HepG2 (cell line): ENCODE measurements around the gene LDB2. TPM values are rescaled to one million over a fixed set of nuclear protein-coding genes. Genes with fewer than 3 reads are reported as not detected.

Experiments
- ATAC-seq: fragments of 200-7000 bp; cut with Tn5 transposase; 3 replicates; pipeline ENCODE4 v1.9.1; 2020; ENCODE audit warnings: mild to moderate bottlenecking, moderate library complexity
- BruUV-seq: library from RNA; stranded (reverse); fragments of 400-500 nt; replicated peaks from 2 replicates; lab custom pipeline; 2021; lab: Mats Ljungman, UMichigan
- CTCF ChIA-PET: fragments of 300-600 bp; formaldehyde crosslinking; extraction: SDS; loops from one replicate; lab custom pipeline; 2021; ENCODE audit warnings: low total read pairs, inconsistent platforms, low intra/inter-chr PET ratio; lab: Yijun Ruan, JAX
- POLR2A ChIA-PET: fragments of 350-600 bp; sonication (Branson Sonifier 250); formaldehyde crosslinking; loops from one replicate; lab custom pipeline; 2020; ENCODE audit warnings: antibody characterized with exemption, inconsistent platforms; lab: Yijun Ruan, JAX
- DNase-seq: peaks from one replicate; pipeline ENCODE4 v3.0.0-alpha.2; 2015; ENCODE audit warnings: low spot score
- FAIRE-seq: peaks from 3 replicates; lab custom pipeline; 2011; peaks lifted over from hg19 to GRCh38; lab: Jason Lieb, UNC
- H2AFZ ChIP-seq: one replicate; pipeline ENCODE4 v1.6.1; 2011; ENCODE audit warnings: low read length, inconsistent platforms
- H3K27ac ChIP-seq: fragments of 300-600 bp; 3 replicates; pipeline ENCODE4 v1.8.0; 2011; ENCODE audit warnings: mixed run types, mild to moderate bottlenecking, mixed read lengths, low read length, inconsistent platforms; ENCODE audit not compliant: insufficient read depth; ENCODE audit errors: extremely low read length
- H3K27me3 ChIP-seq, 2 experiments: fragments of 200-600 bp in 1 of 2; 2 replicates in 1 of 2; 3 replicates in 1 of 2; pipeline versions ENCODE4 v1.6.0 to v1.8.0; 2011; ENCODE audit warnings: low read length in 2 of 2, mild to moderate bottlenecking in 2 of 2, moderate library complexity in 2 of 2, inconsistent platforms in 1 of 2; ENCODE audit not compliant: insufficient read depth in 2 of 2, control insufficient read depth in 1 of 2
- H3K36me3 ChIP-seq, 2 experiments: fragments of 200-600 bp in 1 of 2; replicated peaks in 1 of 2; 2 replicates in 1 of 2; 3 replicates in 1 of 2; pipeline versions ENCODE4 v1.5.1 to v1.8.0; 2011; ENCODE audit warnings: low read length in 2 of 2, inconsistent platforms in 1 of 2; ENCODE audit not compliant: insufficient read depth in 2 of 2, control insufficient read depth in 1 of 2
- H3K4me1 ChIP-seq: 2 replicates; pipeline ENCODE4 v1.5.1; 2012; ENCODE audit warnings: low read length, inconsistent platforms; ENCODE audit not compliant: insufficient read depth
- H3K4me2 ChIP-seq: 2 replicates; pipeline ENCODE4 v1.6.0; 2011; ENCODE audit warnings: low read depth, low read length, inconsistent platforms
- H3K4me3 ChIP-seq, 3 experiments: fragments of 200-600 bp in 1 of 3; sonication (generic), shearing (Covaris generic) in 1 of 3; replicated peaks in 1 of 3; 2 replicates each; pipeline ENCODE4 v1.5.1; 2011 to 2016; ENCODE audit warnings: low read length in 3 of 3, inconsistent platforms in 2 of 3, low read depth in 2 of 3, mild to moderate bottlenecking in 2 of 3, control low read depth in 1 of 3, mixed read lengths in 1 of 3; ENCODE audit not compliant: insufficient read depth in 1 of 3
- H3K79me2 ChIP-seq: one replicate; pipeline ENCODE4 v1.6.1; 2011; ENCODE audit warnings: low read length, inconsistent platforms; ENCODE audit not compliant: insufficient read depth
- H3K9ac ChIP-seq: 2 replicates; pipeline ENCODE4 v1.6.0; 2011; ENCODE audit warnings: mild to moderate bottlenecking, low read depth, low read length, inconsistent platforms; ENCODE audit not compliant: insufficient read depth
- H3K9me3 ChIP-seq: 2 replicates; pipeline ENCODE4 v1.5.1; 2012; ENCODE audit warnings: mild to moderate bottlenecking, low read length
- H4K20me1 ChIP-seq: 2 replicates; pipeline ENCODE4 v1.6.0; 2011; ENCODE audit warnings: inconsistent platforms, mild to moderate bottlenecking, low read length, moderate library complexity; ENCODE audit not compliant: insufficient read depth
- ARNTL ChIP-seq: sonication (generic); formaldehyde crosslinking; IDR thresholded peaks from 2 replicates; pipeline ENCODE4 v1.4.0; 2020; ENCODE audit warnings: mild to moderate bottlenecking, missing genetic modification reagents
- ATF1 ChIP-seq: IDR thresholded peaks from 2 replicates; pipeline ENCODE4 v1.6.1; 2016; ENCODE audit warnings: mild to moderate bottlenecking, control low read depth
- ELF1 ChIP-seq: sonication (generic); formaldehyde crosslinking; IDR thresholded peaks from 2 replicates; pipeline ENCODE4 v1.4.0; 2020; ENCODE audit warnings: missing genetic modification reagents
- KDM2A ChIP-seq: sonication (generic); formaldehyde crosslinking; IDR thresholded peaks from 2 replicates; pipeline ENCODE4 v1.4.0; 2020; ENCODE audit warnings: low read depth, missing genetic modification reagents, borderline replicate concordance
- KLF11 ChIP-seq: IDR thresholded peaks from 2 replicates; pipeline ENCODE4 v1.6.1; 2016; ENCODE audit warnings: missing compliant biosample characterization
- MED1 ChIP-seq: sonication (generic); formaldehyde crosslinking; IDR thresholded peaks from 2 replicates; pipeline ENCODE4 v1.4.0; 2020; ENCODE audit warnings: missing genetic modification reagents
- PHF5A ChIP-seq: IDR thresholded peaks from one replicate; pipeline ENCODE4 v1.6.1; 2018; ENCODE audit warnings: low read depth, missing genetic modification reagents; ENCODE audit not compliant: unreplicated experiment
- POGZ ChIP-seq: sonication (generic); formaldehyde crosslinking; IDR thresholded peaks from 2 replicates; pipeline ENCODE4 v1.4.0; 2020; ENCODE audit warnings: mild to moderate bottlenecking, missing genetic modification reagents
- RAD51 ChIP-seq: fragments of 450-650 bp; IDR thresholded peaks from 2 replicates; pipeline ENCODE4 v1.6.1; 2016; ENCODE audit warnings: borderline replicate concordance
- TIGD3 ChIP-seq: sonication (generic); formaldehyde crosslinking; IDR thresholded peaks from 2 replicates; pipeline ENCODE4 v1.5.1; 2020; ENCODE audit warnings: mild to moderate bottlenecking, missing genetic modification reagents, borderline replicate concordance
- YEATS2 ChIP-seq: sonication (generic); formaldehyde crosslinking; IDR thresholded peaks from 2 replicates; pipeline ENCODE4 v1.4.0; 2020; ENCODE audit warnings: missing genetic modification reagents, borderline replicate concordance
- ZFY ChIP-seq: sonication (generic); formaldehyde crosslinking; IDR thresholded peaks from 2 replicates; pipeline ENCODE4 v1.4.0; 2020; ENCODE audit warnings: missing genetic modification reagents
- ZNF180 ChIP-seq: sonication (generic); formaldehyde crosslinking; IDR thresholded peaks from 2 replicates; pipeline ENCODE4 v1.4.0; 2020; ENCODE audit warnings: low read depth, missing genetic modification reagents, borderline replicate concordance
- ZNF326 ChIP-seq: sonication (generic); formaldehyde crosslinking; IDR thresholded peaks from 2 replicates; pipeline ENCODE4 v1.4.0; 2020; ENCODE audit warnings: missing genetic modification reagents, borderline replicate concordance
- ZNF496 ChIP-seq: sonication (generic); formaldehyde crosslinking; IDR thresholded peaks from 2 replicates; pipeline ENCODE4 v1.8.1; 2023; ENCODE audit warnings: mild to moderate bottlenecking, moderate library complexity, missing genetic modification reagents; ENCODE audit not compliant: insufficient replicate concordance
- ZNF567 ChIP-seq: sonication (generic); formaldehyde crosslinking; IDR thresholded peaks from 2 replicates; pipeline ENCODE4 v1.8.1; 2023; ENCODE audit warnings: mild to moderate bottlenecking, missing genetic modification reagents, borderline replicate concordance
- ZNF639 ChIP-seq: conservative IDR thresholded peaks from 2 replicates; pipeline ENCODE4 v1.6.1; 2018; ENCODE audit warnings: missing genetic modification reagents
- WGBS: methylation state at CpG from one replicate; pipeline ENCODE4 v1.1.6; 2017; ENCODE audit warnings: low lambda C conversion rate; 5-methylcytosine and 5-hydroxymethylcytosine counted together
- in situ Hi-C: cut with HindIII; loops from 2 replicates; pipeline ENCODE4 v1.10.0; 2017; ENCODE audit warnings: low pct_unique_long_range_greater_than_20kb; ENCODE audit not compliant: extremely low pct_ligation_motif_present
- intact Hi-C: fragments of 100-400 bp; cut with micrococcal nuclease; formaldehyde crosslinking; loops from one replicate; pipeline ENCODE4 v1.10.0; 2022; ENCODE audit not compliant: unreplicated experiment
- polyA plus RNA-seq, 8 experiments: library from polyadenylated mRNA; depleted of rRNA in 3 of 8; stranded (reverse) in 7 of 8; unstranded in 1 of 8; fragments of >200 nt; fragmentation: Illumina TruSeq in 4 of 8; extraction: Trizol in 4 of 8; gene quantifications; 2 replicates each; pipeline versions ENCODE4 v1.2.1 to v1.2.3, GENCODE V29; 2011 to 2016; ENCODE audit warnings: low read depth in 4 of 8, missing spikeins in 1 of 8, mixed read lengths in 1 of 8; ENCODE audit not compliant: insufficient read depth in 1 of 8
- total RNA-seq, 5 experiments: library from RNA; depleted of rRNA; stranded (reverse); fragments of >200 nt; fragmentation: Illumina TruSeq; extraction: Trizol; gene quantifications; 2 replicates each; pipeline ENCODE4 v1.2.3, GENCODE V29; 2016; ENCODE audit warnings: low read depth in 1 of 5
- TF ChIP-seq, protein P1 (sequence below): sonication (generic); formaldehyde crosslinking; IDR thresholded peaks from 2 replicates; pipeline ENCODE4 v1.4.0; 2020; ENCODE audit warnings: missing genetic modification reagents
- TF ChIP-seq, protein P2 (sequence below): sonication (generic); formaldehyde crosslinking; IDR thresholded peaks from 2 replicates; pipeline ENCODE4 v1.4.0; 2020; ENCODE audit warnings: mild to moderate bottlenecking, missing genetic modification reagents

Gene LDB2
- total and polyA plus RNA-seq, 2 of the 13 experiments (the other 11 are each of a cell fraction or from before 2014, with no cell fraction given), result not detected

DNA sequence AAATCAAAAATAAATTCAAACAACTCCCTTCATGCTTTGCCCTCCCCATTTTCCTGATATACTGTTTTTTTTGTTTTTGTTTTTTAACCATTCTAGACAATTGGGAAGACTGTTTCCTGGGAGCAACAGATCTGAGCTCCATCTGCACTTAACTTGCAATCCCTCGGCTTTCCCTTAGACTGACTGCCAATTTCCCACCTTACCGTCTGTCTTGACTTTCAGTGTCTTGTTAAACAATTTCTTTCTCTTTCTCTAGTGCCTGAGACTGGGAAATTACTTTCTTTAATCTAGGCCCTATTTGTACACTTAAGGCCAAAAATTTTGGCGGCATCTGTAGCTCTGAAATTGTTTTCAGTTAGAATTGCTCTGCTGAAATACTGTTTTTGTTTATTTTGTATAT lies 326.3 kb downstream of the LDB2 start:
- 17% methylated on average over 3 of the region's 3 CpGs for WGBS
- no peak overlapping the region for H3K4me3 ChIP-seq
- H2AFZ ChIP-seq, result no peak overlapping the region
- BruUV-seq, result no TSS peak
- ChIA-PET CTCF (no interaction called here), POLR2A (no interaction called here)
- no peaks in the 10 kb centered on the region for H3K4me1 ChIP-seq
- in situ Hi-C loops, result no loop called here
- TF ChIP-seq ZNF180 (CRISPR knock-in tag) (no peak), KLF11 (CRISPR knock-in tag) (no peak), PHF5A (no peak), POGZ (CRISPR knock-in tag) (no peak), ZNF639 (CRISPR knock-in tag) (no peak), ZNF496 (CRISPR knock-in tag) (no peak), KDM2A (CRISPR knock-in tag) (no peak), ZNF326 (CRISPR knock-in tag) (no peak), MED1 (CRISPR knock-in tag) (no peak), TIGD3 (CRISPR knock-in tag) (no peak), RAD51 (no peak), ZFY (CRISPR knock-in tag) (no peak), YEATS2 (CRISPR knock-in tag) (no peak), ELF1 (no peak), ARNTL (no peak), ATF1 (CRISPR knock-in tag) (no peak), ZNF567 (CRISPR knock-in tag) (no peak)
- TF ChIP-seq, protein P1, sequence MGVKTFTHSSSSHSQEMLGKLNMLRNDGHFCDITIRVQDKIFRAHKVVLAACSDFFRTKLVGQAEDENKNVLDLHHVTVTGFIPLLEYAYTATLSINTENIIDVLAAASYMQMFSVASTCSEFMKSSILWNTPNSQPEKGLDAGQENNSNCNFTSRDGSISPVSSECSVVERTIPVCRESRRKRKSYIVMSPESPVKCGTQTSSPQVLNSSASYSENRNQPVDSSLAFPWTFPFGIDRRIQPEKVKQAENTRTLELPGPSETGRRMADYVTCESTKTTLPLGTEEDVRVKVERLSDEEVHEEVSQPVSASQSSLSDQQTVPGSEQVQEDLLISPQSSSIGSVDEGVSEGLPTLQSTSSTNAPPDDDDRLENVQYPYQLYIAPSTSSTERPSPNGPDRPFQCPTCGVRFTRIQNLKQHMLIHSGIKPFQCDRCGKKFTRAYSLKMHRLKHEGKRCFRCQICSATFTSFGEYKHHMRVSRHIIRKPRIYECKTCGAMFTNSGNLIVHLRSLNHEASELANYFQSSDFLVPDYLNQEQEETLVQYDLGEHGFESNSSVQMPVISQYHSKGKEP, result no peak
- TF ChIP-seq, protein P2, sequence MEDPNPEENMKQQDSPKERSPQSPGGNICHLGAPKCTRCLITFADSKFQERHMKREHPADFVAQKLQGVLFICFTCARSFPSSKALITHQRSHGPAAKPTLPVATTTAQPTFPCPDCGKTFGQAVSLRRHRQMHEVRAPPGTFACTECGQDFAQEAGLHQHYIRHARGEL (CRISPR knock-in tag), result no peak
- ATAC-seq (no peak), FAIRE-seq (no peak), DNase-seq (no peak)
- no peak overlapping the region for H3K27ac ChIP-seq
- H3K79me2 ChIP-seq, result no peaks in the 10 kb centered on the region
- H3K4me2 ChIP-seq, result no peak overlapping the region
- H4K20me1 ChIP-seq, result no peaks in the 10 kb centered on the region
- intact Hi-C loops, result no loop called here
- H3K27me3 ChIP-seq, result no peaks in the 10 kb centered on the region
- H3K9me3 ChIP-seq, result no peaks in the 10 kb centered on the region
- no peaks in the 10 kb centered on the region for H3K36me3 ChIP-seq
- no peak overlapping the region for H3K9ac ChIP-seq
